KOPT-K1 (cell line): ENCODE measurements around the gene RAMP2.
"Not testable (repeated sequence)": the region's sequence is repeated elsewhere in the genome, so short reads cannot be mapped to it uniquely, and the experiment has no call there.

Experiments
- H3K27ac ChIP-seq: fragments of 200-600 bp; sonication (generic); 2 replicates; pipeline ENCODE4 v1.5.1; 2016; ENCODE audit warnings: antibody characterized with exemption, mild to moderate bottlenecking, low read depth, low read length; ENCODE audit not compliant: poor library complexity, severe bottlenecking
- H3K36me3 ChIP-seq: fragments of 200-600 bp; sonication (generic); 2 replicates; pipeline ENCODE4 v1.5.1; 2017; ENCODE audit warnings: antibody characterized with exemption, mild to moderate bottlenecking, low read length, moderate library complexity; ENCODE audit not compliant: insufficient read depth
- H3K9me3 ChIP-seq: fragments of 200-600 bp; sonication (generic); 2 replicates; pipeline ENCODE4 v1.5.1; 2017; ENCODE audit warnings: antibody characterized with exemption, low read length, mild to moderate bottlenecking; ENCODE audit not compliant: insufficient read depth, poor library complexity, severe bottlenecking

Gene RAMP2, protein sequence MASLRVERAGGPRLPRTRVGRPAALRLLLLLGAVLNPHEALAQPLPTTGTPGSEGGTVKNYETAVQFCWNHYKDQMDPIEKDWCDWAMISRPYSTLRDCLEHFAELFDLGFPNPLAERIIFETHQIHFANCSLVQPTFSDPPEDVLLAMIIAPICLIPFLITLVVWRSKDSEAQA

DNA sequence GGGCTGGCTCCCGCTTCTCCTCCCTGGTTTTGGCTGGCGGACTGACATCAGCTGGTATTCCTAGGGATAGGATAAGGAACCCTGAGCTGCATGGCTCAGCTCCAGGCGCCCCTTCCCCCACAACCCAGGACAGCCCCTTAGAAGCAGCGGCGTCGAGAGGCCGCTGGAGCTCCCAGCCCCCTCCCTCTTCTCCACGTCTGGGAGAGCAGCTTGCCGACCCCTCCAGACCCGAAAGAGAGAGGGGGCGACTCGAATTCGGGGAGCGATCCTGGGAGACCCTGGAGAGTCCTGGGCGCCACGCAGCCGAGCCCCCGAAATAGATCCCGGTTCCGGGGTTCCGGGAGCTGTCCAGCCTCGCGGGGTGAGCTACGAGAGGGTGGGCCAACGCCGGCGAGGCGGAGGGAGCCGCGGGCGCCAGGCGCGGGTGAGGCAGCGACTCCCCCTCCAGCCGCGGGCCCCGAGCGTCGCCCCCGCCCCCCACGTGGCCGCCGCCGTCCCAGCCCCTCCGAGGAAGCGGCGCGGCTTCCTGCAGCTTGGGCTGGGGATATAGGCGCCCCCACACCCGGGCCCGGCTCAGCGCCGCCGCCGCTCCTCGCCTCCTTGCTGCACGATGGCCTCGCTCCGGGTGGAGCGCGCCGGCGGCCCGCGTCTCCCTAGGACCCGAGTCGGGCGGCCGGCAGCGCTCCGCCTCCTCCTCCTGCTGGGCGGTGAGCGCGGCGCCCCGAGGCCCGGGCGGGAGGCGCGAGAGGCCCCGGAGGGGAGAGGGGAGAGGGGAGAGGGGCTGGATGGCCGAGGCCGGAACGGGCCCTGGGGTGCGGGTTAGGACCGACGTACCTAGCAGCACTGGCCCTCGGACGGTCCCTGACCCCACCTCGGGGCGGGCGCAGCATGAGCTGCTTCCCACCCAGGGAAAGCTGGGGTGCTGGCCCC lies at the start of gene RAMP2:
TSS of gene RAMP2 (plus strand) at position 576 of the 930 bp plus-strand sequence. CDS start at position 611, 35 bp downstream.
- Histone ChIP-seq H3K36me3 (no peaks in the 10 kb centered on the region), H3K9me3 (no peaks in the 10 kb centered on the region), H3K27ac (no peak within 1 kb of the TSS)

DNA sequence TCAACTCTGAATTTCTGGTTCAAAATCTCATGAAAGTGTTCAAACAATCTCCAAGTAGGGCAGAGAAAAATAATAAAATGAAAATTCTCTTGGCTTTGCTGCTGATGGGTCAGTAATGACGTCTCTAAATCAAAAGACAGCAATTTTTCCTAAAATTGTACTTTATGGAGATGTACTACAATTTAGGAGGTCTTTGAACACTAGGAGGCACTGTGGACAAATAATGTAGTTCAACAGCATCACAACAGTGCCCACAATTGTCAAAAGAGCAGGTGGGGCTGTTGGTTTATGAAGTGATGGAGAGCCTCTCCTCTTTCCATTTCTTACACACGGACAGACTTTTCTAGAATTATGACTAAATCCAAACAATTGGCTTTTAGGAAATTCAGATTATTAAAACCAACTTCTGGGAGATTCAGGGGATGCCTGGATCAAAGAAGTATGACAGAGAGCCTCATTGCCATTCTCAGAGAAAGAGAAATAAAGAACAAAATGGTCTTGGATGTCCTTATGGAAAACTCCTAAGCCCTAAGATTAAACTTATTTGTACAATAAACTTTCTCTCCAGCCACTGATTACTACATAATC lies 39.9 kb upstream of the RAMP2 start:
- Histone ChIP-seq H3K27ac (no peak overlapping the region), H3K9me3 (no peaks in the 10 kb centered on the region), H3K36me3 (peaks cover 86% of the 10 kb centered on the region)

GRCh38 chr17:42723636-42724035 lies 37.4 kb upstream of the RAMP2 start:
- Histone ChIP-seq H3K36me3 (peaks cover 80% of the 10 kb centered on the region), H3K27ac (no peak overlapping the region), H3K9me3 (no peaks in the 10 kb centered on the region)

- Histone ChIP-seq H3K27ac (no peak overlapping the region), H3K36me3 (peaks cover 78% of the 10 kb centered on the region), H3K9me3 (no peaks in the 10 kb centered on the region)
Measured at GRCh38 chr17:42725143-42725542, 35.9 kb upstream of the RAMP2 start.

GRCh38 chr17:42740699-42741098 lies 20.3 kb upstream of the RAMP2 start:
- peaks cover 4% of the 10 kb centered on the region for H3K9me3 ChIP-seq
- no peaks in the 10 kb centered on the region for H3K36me3 ChIP-seq
- H3K27ac ChIP-seq = no peak overlapping the region

DNA sequence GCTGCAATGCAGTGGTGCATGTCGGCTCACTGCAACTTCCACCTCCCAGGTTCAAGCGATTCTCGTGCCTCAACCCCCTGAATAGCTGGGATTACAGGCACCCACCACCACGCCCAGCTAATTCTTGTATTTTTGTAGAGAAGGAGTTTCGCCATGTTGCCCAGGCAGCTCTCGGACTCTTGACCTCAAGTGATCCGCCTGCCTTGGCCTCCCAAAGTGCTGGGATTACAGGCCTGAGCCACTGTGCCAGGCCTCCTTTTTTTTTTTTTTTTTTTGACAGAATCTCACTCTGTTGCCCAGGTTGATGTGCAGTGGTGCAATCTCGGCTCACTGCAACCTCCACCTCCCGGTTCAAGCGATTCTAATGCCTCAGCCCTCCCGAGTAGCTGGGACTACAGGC lies 18.1 kb upstream of the RAMP2 start:
- not testable (repeated sequence) for H3K36me3 ChIP-seq, H3K27ac ChIP-seq, H3K9me3 ChIP-seq

DNA sequence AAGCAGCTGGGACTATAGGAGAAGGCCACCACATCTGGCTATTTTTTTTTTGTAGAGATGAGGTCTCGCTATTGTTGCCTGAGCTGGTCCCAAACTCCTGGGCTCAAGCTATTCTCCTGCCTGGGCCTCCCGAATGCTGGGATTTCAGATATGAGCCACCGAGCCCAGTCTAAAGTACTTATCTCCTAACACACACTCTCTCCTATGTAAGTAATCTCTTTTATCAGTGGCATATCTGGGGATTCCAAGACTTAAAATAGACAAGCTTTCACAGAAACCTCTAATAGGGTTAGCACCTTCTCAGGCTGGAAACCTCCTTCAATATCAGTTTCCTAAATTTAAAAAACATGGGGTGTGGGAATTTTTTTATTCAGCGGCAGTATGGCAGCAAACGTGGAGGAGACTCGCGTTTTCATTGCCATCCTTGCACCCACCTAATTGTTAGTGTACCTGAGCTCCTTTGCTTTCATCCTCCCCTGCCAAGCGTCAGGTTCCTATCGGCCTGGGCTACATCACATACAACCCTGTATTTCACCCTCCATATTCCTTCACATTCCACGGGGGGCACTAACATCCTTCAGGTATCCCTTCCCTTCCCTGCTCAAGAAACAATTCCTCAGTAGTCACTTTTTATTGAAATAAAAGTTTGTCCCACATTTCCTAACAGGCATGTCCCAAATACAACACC lies 17.3 kb upstream of the RAMP2 start:
- H3K9me3 ChIP-seq = peaks cover 4% of the 10 kb centered on the region
- H3K27ac ChIP-seq = peak overlapping the region; percentile 64
- no peaks in the 10 kb centered on the region for H3K36me3 ChIP-seq

GRCh38 chr17:42744283-42744805 lies 16.7 kb upstream of the RAMP2 start:
- Histone ChIP-seq H3K36me3 (no peaks in the 10 kb centered on the region), H3K9me3 (peaks cover 4% of the 10 kb centered on the region), H3K27ac (peak overlapping the region; percentile 64)

DNA sequence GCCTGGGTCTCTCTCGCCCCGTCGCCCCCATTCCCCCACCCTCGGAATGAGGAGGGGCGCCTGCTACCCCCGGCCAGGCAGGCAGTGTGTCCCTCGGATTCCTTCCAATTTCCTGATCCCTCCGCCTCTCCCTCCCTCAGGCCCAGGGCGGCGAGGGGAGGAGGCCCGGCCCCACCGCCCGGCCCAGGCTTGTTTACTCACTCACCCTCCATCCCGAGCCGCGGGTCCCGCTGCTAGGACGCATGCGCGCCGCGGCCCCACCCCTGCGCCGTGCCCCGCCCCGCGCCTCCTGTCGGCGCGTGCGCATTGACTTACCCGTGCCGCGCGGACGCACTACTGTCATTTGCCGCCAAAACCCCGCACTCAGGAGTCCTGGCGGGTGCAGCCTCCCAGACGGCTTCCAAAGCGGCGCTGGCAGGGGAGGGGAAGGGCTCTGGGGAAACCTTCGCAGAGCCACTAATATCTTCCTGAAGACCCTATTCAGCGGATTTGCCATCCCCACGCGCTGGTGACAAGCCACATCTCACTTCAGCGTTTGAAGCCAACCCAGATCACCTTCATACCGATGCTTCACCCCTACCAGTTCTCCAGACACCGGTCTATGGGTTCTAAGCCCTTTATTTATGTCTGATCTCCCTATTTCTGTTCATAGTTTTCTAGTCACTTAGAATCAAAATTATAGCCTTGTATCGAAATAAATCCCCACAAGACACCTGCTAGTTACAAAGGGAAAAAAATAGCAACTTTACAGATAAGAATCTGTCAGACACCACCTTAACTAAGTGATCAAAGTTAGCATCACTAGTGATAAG lies 16.0 kb upstream of the RAMP2 start, which contains the start of gene EZH1:
TSS of gene EZH1 (minus strand) at position 235 of the 812 bp plus-strand sequence. CDS start 16,099 bp downstream, outside the sequence.
- Histone ChIP-seq H3K36me3 (no peaks in the 10 kb centered on the region), H3K9me3 (peaks cover 4% of the 10 kb centered on the region), H3K27ac (peak within 1 kb of the TSS; percentile 64)

GRCh38 chr17:42748202-42748907 lies 12.7 kb upstream of the RAMP2 start:
- H3K27ac ChIP-seq = no peak overlapping the region
- H3K36me3 ChIP-seq = no peaks in the 10 kb centered on the region

GRCh38 chr17:42748908-42749798 lies 11.9 kb upstream of the RAMP2 start:
- H3K27ac ChIP-seq = no peak overlapping the region
- no peaks in the 10 kb centered on the region for H3K36me3 ChIP-seq
- H3K9me3 ChIP-seq = peaks cover 4% of the 10 kb centered on the region

More at GRCh38 chr17:42748202-42748907, 12.7 kb upstream of the RAMP2 start:
- peaks cover 4% of the 10 kb centered on the region for H3K9me3 ChIP-seq

GRCh38 chr17:42750739-42751344 lies 10.2 kb upstream of the RAMP2 start:
- Histone ChIP-seq H3K36me3 (no peaks in the 10 kb centered on the region), H3K9me3 (no peaks in the 10 kb centered on the region), H3K27ac (no peak overlapping the region)
